ELR (cell line): ENCODE results near the gene DNM2.
"Not testable (repeated sequence)": the region's sequence is repeated elsewhere in the genome, so short reads cannot be mapped to it uniquely, and the experiment has no call there.

ENCODE experiments used
- DNase-seq: peaks from one replicate; pipeline ENCODE4 v3.0.0-alpha.2; 2015; ENCODE audit warnings: low read depth

The DNM2 gene

GRCh38 chr19:10817291-10818038, 99.6 kb downstream of the DNM2 start:
- DNase-seq: peak; percentile 97

GRCh38 chr19:10818301-10819123, 100.6 kb downstream of the DNM2 start:
- DNase-seq: no peak

GRCh38 chr19:10819124-10820060, 101.5 kb downstream of the DNM2 start:
- no peak for DNase-seq

- DNase-seq: peak; percentile 55
Observed at GRCh38 chr19:10820173-10820572, 102.3 kb downstream of the DNM2 start.

GRCh38 chr19:10823690-10824089, 105.8 kb downstream of the DNM2 start:
- DNase-seq: no peak

- no peak for DNase-seq
Observed at GRCh38 chr19:10826231-10826630, 108.4 kb downstream of the DNM2 start.

- no peak for DNase-seq
Observed at GRCh38 chr19:10826846-10827245, 109.0 kb downstream of the DNM2 start.

- no peak for DNase-seq
Observed at GRCh38 chr19:10828981-10829821, 111.3 kb downstream of the DNM2 start.

GRCh38 chr19:10829967-10830366, 112.1 kb downstream of the DNM2 start:
- DNase-seq: no peak

- no peak for DNase-seq
Observed at GRCh38 chr19:10830370-10830769, 112.5 kb downstream of the DNM2 start.

GRCh38 chr19:10830931-10831779, 113.3 kb downstream of the DNM2 start:
- DNase-seq: no peak

- DNase-seq: no peak
Observed at GRCh38 chr19:10831987-10832938, 114.4 kb downstream of the DNM2 start.

- no peak for DNase-seq
Observed at GRCh38 chr19:10832939-10833296, 115.0 kb downstream of the DNM2 start.

- DNase-seq: peak; percentile 34
Observed at GRCh38 chr19:10835089-10835753, 117.3 kb downstream of the DNM2 start.

- peak; percentile 100 for DNase-seq
Observed at GRCh38 chr19:10835754-10836478, 118.0 kb downstream of the DNM2 start, which contains the start of gene TMED1. TSS of gene TMED1 (minus strand) at chr19:10836212. CDS start at chr19:10836191, 21 bp downstream.

- peak; percentile 86 for DNase-seq
Observed at GRCh38 chr19:10836479-10837330, 118.8 kb downstream of the DNM2 start.

- DNase-seq: not testable (repeated sequence)
Observed at GRCh38 chr19:10837649-10838048, 119.8 kb downstream of the DNM2 start.
